Stimulated activated CD8-positive, alpha-beta memory T cell treated with anti-CD3 and anti-CD28 coated beads, Interleukin-7, amount 100 ng/mL, for 1 hour (primary cell): Measurements from ENCODE around the gene OBSL1.
A peak's percentile ranks its signal among the peaks of the same experiment; 100 is the strongest.

Source experiments
- DNase-seq, 2 donors: peaks; one replicate each; pipeline ENCODE4 v3.0.0-alpha.2; 2020; ENCODE audit warnings: low read depth in 2 of 2

The OBSL1 gene

DNA sequence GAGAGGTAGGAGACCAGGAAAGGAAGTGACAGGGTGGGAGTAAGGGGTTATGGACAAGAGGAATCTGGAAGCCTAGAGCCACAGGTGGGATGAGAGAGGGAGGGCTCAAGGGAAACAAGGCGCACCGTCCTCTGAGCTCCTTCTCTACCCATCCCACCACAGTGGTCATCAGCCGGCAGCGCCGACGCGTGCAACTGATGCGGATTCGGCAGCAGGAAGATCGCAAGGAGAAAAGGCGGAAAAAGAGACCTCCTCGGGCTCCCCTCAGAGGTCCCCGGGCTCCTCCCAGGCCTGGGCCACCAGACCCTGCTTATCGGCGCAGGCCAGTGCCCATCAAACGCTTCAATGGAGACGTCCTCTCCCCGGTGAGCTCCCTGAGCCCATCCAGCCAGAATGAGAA is 22.3 kb downstream of the OBSL1 start:
- no peak for DNase-seq

- no peak for DNase-seq
Observed at GRCh38 chr2:219547621-219548020, 23.7 kb downstream of the OBSL1 start.

GRCh38 chr2:219545943-219546352 is 25.4 kb downstream of the OBSL1 start:
- no peak for DNase-seq

DNA sequence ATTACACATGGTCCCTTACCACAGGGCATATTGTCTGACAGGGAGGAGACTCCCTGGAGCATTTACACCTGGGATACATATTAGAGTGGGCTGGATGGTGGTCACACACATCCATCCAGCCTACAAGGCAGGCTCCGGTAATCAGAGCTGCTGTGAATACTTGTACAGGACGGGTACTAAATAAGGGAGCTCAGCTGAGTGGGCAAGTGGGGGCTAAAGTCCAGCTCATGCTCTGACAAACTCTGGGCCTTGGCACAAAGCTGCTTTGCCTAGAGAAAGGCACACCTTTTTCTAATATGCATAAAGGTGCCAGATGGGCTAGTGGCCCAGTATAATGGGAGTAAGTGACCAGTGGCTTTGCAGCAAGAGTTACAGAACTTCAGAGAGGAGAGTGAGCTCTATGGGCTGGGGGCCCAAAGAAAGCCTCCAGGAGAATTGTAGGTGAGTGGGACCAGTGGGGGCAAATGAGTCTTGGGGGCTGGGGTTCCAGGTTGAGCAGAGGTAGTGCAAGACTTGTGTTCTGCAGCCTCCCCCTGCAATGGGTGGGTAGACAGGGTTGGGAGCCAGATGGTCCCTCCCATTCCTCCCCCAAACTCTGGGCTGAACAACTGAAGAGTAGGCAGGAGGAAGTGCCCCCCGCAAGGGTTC is 25.9 kb downstream of the OBSL1 start:
- DNase-seq = no peak

GRCh38 chr2:219544567-219544966 is 26.8 kb downstream of the OBSL1 start:
- no peak for DNase-seq

DNA sequence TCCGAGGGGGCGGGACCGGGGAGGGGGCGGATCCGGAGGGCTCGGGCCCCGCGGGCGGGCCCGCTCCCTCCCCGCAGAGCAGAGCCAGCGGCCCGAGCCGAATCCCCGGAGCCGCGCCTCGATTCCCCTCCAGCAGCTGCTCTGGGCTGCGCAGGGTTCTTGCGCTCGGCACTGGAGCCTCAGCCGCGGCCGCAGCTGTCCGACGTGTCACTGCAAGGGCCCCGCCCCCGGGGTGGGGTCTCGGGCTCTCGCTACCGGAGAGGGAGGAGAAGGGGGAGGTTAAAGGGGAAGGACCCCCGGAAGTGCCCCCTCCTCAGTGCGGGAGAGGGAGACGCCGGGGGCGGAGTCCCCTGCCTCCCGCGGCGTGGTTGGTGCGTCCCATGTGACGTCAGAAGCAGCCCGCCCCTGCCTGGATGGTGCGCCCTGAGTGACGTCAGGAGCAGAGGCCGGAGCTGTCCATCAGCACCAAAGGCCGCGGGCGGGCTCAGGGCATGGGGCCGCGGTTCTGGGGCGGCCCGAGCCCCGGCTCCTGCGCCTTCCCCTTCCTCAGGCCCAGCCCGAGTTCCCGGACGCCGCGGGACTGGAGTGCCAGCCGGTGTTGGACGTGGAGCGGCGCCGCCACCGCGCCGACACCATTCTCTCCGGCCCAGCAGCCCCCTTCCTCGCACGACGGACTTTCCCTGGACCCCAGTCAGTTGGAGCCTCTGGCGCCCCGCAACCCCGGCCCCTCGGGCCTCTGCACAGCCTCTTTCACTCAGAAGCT is 27.6 kb downstream of the OBSL1 start, which contains the start of the genes CHPF and TMEM198:
CHPF (minus strand) TSS at position 214 of the 763 bp plus-strand sequence. CDS start 271 bp downstream, outside the sequence.
TMEM198 (plus strand) TSS at position 433 of the 763 bp plus-strand sequence. CDS start 700 bp downstream, outside the sequence.
- DNase-seq = peak; percentile 79 to 82

DNA sequence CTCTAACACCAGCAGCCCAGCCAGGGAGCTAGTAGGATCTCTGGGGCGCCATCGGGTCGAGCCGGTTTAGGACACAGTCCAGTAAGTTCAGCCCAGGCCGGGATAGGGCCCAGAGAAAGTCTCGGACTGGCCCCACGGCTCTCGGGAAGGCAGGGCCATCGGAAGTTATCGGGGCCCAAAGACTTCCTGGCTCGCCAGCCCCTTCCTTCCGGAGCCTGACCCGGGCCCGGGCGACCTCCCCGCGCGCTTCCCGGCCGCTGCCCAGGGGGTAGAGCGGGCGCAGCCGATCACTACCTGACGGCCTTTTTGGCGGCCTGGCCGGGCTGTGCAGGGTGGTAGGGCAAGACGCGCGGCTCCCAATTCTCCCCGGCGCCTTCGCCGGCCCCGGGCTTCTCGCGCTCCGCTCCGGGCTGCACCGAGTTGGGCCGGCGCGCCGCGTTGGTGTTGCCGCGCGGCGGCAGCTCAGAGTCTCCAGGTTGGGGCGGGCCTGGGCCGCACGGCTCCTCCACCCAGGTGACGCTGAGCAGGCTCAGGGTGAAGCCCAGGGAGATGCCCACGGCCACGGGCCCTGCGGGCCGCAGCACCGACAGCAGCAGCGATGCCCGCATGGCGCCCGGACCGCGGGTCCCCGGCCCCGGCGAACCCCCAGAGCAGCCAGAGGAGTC is 28.3 kb downstream of the OBSL1 start:
- no peak for DNase-seq

DNA sequence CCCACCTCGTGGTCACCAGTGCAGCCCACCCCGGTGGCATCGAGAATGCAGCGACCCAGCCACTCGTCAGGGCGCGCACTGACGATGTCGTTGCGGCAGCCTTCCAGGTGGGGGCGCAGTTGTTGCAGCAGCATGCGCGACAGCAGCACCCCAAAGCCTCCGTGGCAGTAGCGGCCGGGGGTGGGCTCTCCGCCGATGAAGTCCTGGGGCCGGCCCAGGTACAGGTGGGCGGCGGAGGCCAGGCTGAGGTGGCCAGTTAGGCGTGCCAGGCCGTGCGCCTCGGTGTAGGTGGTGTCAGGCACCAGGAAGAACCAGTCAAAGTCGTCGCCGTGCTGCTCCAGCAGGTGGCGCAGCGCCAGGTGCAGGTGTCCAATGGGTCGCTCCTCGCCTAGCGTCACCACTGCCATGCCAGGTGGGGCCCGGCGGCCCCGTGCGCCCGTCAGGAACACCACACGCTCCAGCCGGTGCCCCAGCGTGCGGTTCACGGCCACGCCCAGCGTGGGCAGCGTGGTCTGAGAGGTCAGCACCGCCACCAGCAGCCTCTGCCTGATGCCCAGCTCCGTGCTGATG is 29.6 kb downstream of the OBSL1 start:
- peak; percentile 60 to 70 for DNase-seq

GRCh38 chr2:219540784-219541504 is 30.4 kb downstream of the OBSL1 start:
- no peak for DNase-seq

DNA sequence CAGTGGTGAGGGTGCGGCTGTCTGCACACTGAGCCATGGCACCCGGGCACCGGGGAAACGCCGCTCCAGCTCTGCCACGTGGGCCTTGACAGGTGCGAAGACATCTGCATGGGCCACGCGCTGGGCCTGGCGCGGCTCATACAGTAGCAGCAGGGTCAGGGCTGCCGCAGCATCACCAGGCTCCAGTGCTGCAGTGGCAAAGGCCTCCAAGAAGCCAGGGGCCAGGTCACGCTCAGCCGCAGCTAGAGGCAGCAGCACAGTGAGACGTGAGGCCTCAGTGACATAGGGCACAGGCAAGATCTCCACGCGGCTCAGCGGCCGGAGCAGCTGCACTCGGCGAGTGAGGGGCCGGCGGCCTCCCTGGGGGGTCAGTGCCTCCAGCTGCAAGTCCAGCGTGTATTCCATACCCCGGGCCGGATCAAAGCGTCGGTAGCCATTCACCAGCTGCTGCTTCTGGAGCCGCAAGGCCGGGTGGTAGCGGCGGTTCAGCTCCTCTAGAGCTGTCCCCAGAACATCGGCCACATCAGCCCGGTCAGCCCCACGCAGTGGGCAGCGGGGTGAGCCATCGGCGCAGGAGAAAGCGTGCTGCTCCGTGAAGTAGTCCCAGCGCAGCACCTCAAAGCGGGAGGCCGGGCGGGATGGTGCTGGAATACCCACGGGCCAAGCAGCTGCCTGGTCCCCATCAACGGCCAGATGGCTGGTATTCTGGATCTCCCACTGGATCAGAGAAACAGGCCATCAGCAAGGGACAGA is 31.2 kb downstream of the OBSL1 start:
- no peak for DNase-seq

- no peak for DNase-seq
Observed at GRCh38 chr2:219538956-219539788, 32.2 kb downstream of the OBSL1 start.

- no peak for DNase-seq
Observed at GRCh38 chr2:219538504-219538951, 32.8 kb downstream of the OBSL1 start.

DNA sequence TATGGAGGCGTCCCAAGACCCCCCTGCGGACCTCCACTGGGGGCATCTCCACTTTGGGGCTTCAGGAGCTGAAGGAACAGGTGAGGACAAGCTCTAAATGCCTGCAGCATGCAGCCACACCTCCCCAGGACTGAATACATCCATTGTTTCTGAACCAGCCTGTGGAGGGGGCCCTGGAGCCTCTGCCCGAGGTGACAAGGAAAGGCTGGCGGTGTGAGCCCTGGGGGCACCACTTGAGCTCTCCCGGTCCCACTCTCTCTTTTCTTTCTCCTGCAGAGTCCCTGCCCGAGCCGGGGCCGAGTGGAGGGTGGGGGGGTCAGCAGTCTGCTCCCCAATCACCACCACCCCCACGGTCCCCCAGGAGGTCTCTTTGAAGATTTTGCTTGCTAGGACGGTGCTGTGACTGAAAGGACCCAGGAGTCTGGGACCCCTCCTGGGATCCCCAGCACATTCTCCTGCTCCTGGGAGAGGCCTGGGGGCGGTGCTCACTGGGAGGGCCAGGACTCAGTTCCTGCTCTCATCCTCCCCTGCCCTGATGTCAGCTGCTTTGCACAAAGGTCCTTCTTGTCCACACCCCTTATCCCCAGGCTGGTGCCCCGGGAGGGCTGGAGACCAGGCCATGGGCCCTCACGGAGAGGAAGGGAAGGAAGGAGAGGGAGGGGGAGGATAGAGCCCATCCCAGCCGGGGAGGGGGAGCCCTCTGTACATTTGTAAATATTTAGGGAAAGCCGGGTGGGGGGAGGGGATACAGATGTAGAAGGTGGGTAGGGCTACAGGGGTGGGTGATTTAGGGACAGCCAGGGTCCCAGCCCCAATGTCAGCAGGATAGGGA is 33.5 kb downstream of the OBSL1 start:
- no peak for DNase-seq

- no peak for DNase-seq
Observed at GRCh38 chr2:219536967-219537366, 34.4 kb downstream of the OBSL1 start.

- DNase-seq = no peak
Observed at GRCh38 chr2:219536425-219536824, 34.9 kb downstream of the OBSL1 start.

DNA sequence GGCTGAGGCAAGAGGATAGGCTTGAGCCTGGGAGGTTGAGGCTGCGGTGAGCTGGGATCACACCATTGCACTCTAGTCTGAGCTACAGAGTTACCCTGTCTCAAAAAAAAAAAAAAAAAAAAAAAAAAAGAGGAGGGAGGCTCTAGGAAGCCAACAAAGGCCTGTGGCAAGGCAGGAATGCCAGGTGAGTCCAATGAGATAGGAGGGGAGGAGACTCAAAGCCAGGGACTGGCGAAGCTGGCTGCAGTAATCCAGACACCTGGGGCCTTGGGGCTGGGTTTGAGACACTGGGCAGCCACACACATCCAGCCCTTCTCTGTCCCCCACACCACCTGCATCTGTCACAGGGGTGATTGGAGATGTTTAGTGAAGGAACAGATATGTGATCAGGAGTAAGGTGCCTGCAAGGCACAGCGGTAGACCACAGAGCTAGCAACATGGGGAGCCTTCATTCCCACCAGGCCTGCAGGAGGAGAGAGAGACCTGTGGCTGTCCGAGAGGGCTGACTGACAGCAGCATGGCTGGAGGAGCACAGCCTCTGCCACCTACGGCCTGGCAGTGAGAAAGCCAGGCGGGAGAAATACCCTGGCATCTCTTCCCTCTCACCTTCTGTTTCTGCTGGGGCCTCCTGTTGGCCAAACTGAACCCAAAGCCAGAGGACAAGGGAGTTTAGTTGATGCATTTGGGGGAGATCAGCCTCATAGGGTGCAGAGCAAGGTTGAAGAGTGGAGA is 37.2 kb downstream of the OBSL1 start:
- no peak for DNase-seq

DNA sequence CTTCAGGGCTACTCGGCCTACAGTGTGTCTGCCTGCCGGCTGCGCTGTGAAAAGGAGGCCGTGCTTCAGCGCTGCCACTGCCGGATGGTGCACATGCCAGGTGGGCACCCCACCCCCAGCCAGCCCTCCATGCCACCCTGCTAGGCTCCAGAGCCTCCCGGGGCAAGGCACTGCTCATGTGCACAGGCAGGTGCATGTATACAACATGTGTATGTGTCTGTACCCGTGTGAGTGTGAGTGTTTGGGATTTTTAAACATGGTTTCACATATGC is 39.0 kb downstream of the OBSL1 start:
- DNase-seq = no peak

DNA sequence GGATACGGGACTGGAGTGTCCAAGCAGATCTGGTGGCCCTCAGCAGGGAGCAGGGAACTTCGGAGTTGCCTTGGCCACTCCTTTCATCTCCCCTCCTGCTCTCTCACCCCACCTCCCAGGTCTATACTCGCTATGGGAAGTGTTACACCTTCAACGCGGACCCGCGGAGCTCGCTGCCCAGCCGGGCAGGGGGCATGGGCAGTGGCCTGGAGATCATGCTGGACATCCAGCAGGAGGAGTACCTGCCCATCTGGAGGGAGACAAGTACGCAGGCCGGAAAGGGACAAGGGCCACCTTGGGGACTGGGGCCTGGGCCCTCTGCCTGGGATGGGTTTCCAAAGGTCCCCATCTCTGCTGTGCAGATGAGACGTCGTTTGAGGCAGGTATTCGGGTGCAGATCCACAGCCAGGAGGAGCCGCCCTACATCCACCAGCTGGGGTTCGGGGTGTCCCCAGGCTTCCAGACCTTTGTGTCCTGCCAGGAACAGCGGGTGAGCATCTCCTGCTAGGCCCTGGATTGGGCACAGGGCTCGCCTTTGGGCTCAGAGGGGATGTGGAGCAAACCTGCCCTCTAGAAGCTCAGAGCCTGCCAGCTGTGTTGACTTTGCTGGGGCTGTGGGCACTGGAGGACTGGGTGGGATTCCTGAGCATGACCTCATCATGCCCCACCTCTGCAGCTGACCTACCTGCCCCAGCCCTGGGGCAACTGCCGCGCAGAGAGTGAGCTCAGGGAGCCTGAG is 39.5 kb downstream of the OBSL1 start:
- no peak for DNase-seq
